GM18907 (cell line): ENCODE data around the gene PRPF40A.
"Not testable (repeated sequence)": the region's sequence is repeated elsewhere in the genome, so short reads cannot be mapped to it uniquely, and the experiment has no call there.

Experiments used
- ATAC-seq: cut with Tn5 transposase; IDR thresholded peaks from one replicate; pipeline ENCODE4 v1.9.1; 2021; ENCODE audit warnings: mild to moderate bottlenecking, moderate library complexity; ENCODE audit not compliant: unreplicated experiment

PRPF40A gene

GRCh38 chr2:152717228-152718075 lies at the start of gene PRPF40A:
Gene PRPF40A (minus strand): TSS chr2:152717461. CDS start chr2:152717439, 22 bp downstream.
- peak; percentile 75 for ATAC-seq

- no peak for ATAC-seq
Measured at GRCh38 chr2:152766928-152767327, 49.7 kb upstream of the PRPF40A start.

- no peak for ATAC-seq
Measured at GRCh38 chr2:152763651-152764050, 46.4 kb upstream of the PRPF40A start.

GRCh38 chr2:152763208-152763607 lies 45.9 kb upstream of the PRPF40A start:
- ATAC-seq, result not testable (repeated sequence)

- ATAC-seq, result no peak
Measured at GRCh38 chr2:152762202-152762601, 44.9 kb upstream of the PRPF40A start.

- ATAC-seq, result no peak
Measured at GRCh38 chr2:152761214-152761613, 44.0 kb upstream of the PRPF40A start.

GRCh38 chr2:152759290-152760072 lies 42.2 kb upstream of the PRPF40A start:
- ATAC-seq, result no peak

GRCh38 chr2:152755029-152755428 lies 37.8 kb upstream of the PRPF40A start:
- no peak for ATAC-seq

- not testable (repeated sequence) for ATAC-seq
Measured at GRCh38 chr2:152747751-152748150, 30.5 kb upstream of the PRPF40A start.

GRCh38 chr2:152743002-152743401 lies 25.7 kb upstream of the PRPF40A start:
- peak; percentile 72 for ATAC-seq

- peak; percentile 87 for ATAC-seq
Measured at GRCh38 chr2:152740743-152741328, 23.6 kb upstream of the PRPF40A start.

GRCh38 chr2:152739705-152740104 lies 22.4 kb upstream of the PRPF40A start:
- ATAC-seq, result not testable (repeated sequence)

- no peak for ATAC-seq
Measured at GRCh38 chr2:152738438-152738837, 21.2 kb upstream of the PRPF40A start.

- not testable (repeated sequence) for ATAC-seq
Measured at GRCh38 chr2:152737509-152737908, 20.2 kb upstream of the PRPF40A start.

- peak; percentile 95 for ATAC-seq
Measured at GRCh38 chr2:152730591-152731333, 13.5 kb upstream of the PRPF40A start.

GRCh38 chr2:152729844-152730243 lies 12.6 kb upstream of the PRPF40A start:
- ATAC-seq, result no peak

GRCh38 chr2:152723918-152724317 lies 6.7 kb upstream of the PRPF40A start:
- ATAC-seq, result no peak

- ATAC-seq, result not testable (repeated sequence)
Measured at GRCh38 chr2:152722639-152723038, 5.4 kb upstream of the PRPF40A start.

GRCh38 chr2:152720794-152721193 lies 3.5 kb upstream of the PRPF40A start:
- ATAC-seq, result no peak

GRCh38 chr2:152718909-152719645 lies 1.8 kb upstream of the PRPF40A start:
- ATAC-seq, result peak; percentile 43
